SK-N-SH (cell line): ENCODE data around the gene UTP11. TPM values are rescaled to one million over a fixed set of nuclear protein-coding genes. Genes with fewer than 3 reads are reported as not detected.

Experiments
- POLR2AphosphoS5 ChIP-seq: IDR thresholded peaks from 2 replicates; pipeline ENCODE4 v1.6.1; 2012; ENCODE audit warnings: low read depth, low read length
- RAD21 ChIP-seq: IDR thresholded peaks from 2 replicates; pipeline ENCODE4 v1.6.1; 2012; ENCODE audit warnings: mild to moderate bottlenecking, low read length
- polyA plus RNA-seq, 3 experiments: library from polyadenylated mRNA; depleted of rRNA; stranded (reverse); fragments of >200 nt; gene quantifications; 2 replicates each; pipeline ENCODE4 v1.2.3, GENCODE V29; 2012
- small RNA-seq, 7 experiments: library from RNA; depleted of rRNA; stranded (forward); fragments of <200 nt; gene quantifications; one replicate each; pipeline ENCODE3, GENCODE V24; 2012
- TF ChIP-seq, protein P1 (sequence below): IDR thresholded peaks from 2 replicates; pipeline ENCODE4 v1.4.0; 2012; ENCODE audit warnings: low read depth, borderline replicate concordance

UTP11 gene
- polyA plus RNA-seq, 1 of the 3 experiments (the other 2 are of a cell fraction), result 26.8 TPM

DNA sequence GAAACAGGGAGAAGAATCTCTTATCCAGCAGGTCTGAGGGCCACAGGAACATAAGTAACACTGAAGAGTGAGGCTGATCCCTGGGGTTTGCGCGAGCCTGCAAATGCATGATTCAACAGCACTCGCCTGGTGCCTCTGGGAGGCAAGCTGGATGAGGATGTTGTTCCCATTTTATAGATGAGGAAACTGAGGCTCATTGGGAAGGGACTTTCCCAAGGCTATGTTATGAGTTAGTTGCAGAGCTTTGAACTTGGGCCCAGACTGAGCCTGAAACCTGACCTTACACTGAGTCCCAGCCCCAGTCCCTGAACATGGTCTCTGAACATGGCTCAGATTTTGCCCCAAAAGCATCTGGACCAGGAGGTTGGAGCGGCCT is 61.8 kb downstream of the UTP11 start (continued):
- TF ChIP-seq, protein P1, sequence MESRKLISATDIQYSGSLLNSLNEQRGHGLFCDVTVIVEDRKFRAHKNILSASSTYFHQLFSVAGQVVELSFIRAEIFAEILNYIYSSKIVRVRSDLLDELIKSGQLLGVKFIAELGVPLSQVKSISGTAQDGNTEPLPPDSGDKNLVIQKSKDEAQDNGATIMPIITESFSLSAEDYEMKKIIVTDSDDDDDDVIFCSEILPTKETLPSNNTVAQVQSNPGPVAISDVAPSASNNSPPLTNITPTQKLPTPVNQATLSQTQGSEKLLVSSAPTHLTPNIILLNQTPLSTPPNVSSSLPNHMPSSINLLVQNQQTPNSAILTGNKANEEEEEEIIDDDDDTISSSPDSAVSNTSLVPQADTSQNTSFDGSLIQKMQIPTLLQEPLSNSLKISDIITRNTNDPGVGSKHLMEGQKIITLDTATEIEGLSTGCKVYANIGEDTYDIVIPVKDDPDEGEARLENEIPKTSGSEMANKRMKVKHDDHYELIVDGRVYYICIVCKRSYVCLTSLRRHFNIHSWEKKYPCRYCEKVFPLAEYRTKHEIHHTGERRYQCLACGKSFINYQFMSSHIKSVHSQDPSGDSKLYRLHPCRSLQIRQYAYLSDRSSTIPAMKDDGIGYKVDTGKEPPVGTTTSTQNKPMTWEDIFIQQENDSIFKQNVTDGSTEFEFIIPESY, result no peak
- TF ChIP-seq POLR2AphosphoS5 (no peak), RAD21 (no peak)

Small RNAs within 50 kb of the gene (small RNA-seq; reads per million reads assigned to genes)
- 0 reads per million in 7 experiments for gene RNU6-510P

Other genes starting within 250 kb of the UTP11 start
- gene EPHA10, start 247.6 kb upstream of the UTP11 start, polyA plus RNA-seq (2012; rRNA removed), result 0.05 and 0.06 TPM in 2 replicates
- 2.7 and 3.7 TPM in 2 replicates for gene MANEAL, start 218.9 kb upstream of the UTP11 start, polyA plus RNA-seq (2012; rRNA removed)
- gene C1orf122, start 204.9 kb upstream of the UTP11 start, polyA plus RNA-seq (2012; rRNA removed), result 63.2 and 75.3 TPM in 2 replicates
- 34.2 and 46.1 TPM in 2 replicates for gene YRDC, start 204.5 kb upstream of the UTP11 start, polyA plus RNA-seq (2012; rRNA removed)
- gene MTF1, start 153.1 kb upstream of the UTP11 start, polyA plus RNA-seq (2012; rRNA removed), result 5.0 and 7.4 TPM in 2 replicates
- gene INPP5B, start 65.7 kb upstream of the UTP11 start, polyA plus RNA-seq (2012; rRNA removed), result 10.5 and 12.3 TPM in 2 replicates
- gene SF3A3, start 22.7 kb upstream of the UTP11 start, polyA plus RNA-seq (2012; rRNA removed), result 35.3 and 41.5 TPM in 2 replicates
- 4.2 and 6.8 TPM in 2 replicates for gene FHL3, start 7.2 kb upstream of the UTP11 start, polyA plus RNA-seq (2012; rRNA removed)
- gene POU3F1, start 34.1 kb downstream of the UTP11 start, polyA plus RNA-seq (2012; rRNA removed), result not detected in 2 replicates